Subcutaneous adipose tissue (tissue), 4 donors: Measurements from ENCODE around the gene KSR2. TPM values are rescaled to one million over a fixed set of nuclear protein-coding genes. Genes with fewer than 3 reads are reported as not detected.

ENCODE experiments used
- total RNA-seq, 4 donors: library from RNA; depleted of rRNA; stranded (reverse); fragments of >200 nt; gene quantifications; one replicate each; pipeline ENCODE4 v1.1.0, GENCODE V29; 2016
- TF ChIP-seq, protein P1 (sequence below): fragments of 450-650 bp; IDR thresholded peaks from one replicate; pipeline ENCODE4 v1.5.1; 2016; ENCODE audit warnings: low read depth, mild to moderate bottlenecking, control low read depth, antibody characterized with exemption, moderate library complexity

Gene KSR2
- total RNA-seq, 4 donors from 2014 or later = under 0.01 TPM; not detected in 1

DNA sequence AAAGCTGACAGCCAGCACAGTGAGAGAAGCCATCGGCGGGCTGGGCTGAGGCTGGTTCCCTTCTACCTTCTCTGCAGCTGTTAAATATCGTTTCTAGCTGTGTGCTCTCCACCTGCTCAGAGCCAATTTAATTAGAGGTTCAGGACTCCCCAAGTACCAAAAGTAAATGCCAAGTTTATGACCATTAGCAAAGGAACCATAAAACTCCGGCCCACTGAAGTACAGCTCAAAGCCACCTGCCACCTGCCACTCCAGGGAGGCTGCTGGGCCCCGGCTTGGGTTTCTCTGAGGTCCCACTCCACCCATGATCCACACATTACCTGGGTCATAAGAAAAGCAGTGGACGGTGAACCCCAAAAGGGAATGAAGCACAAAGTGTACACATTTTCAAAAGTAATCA, 272.8 kb downstream of the KSR2 start:
- TF ChIP-seq, protein P1, sequence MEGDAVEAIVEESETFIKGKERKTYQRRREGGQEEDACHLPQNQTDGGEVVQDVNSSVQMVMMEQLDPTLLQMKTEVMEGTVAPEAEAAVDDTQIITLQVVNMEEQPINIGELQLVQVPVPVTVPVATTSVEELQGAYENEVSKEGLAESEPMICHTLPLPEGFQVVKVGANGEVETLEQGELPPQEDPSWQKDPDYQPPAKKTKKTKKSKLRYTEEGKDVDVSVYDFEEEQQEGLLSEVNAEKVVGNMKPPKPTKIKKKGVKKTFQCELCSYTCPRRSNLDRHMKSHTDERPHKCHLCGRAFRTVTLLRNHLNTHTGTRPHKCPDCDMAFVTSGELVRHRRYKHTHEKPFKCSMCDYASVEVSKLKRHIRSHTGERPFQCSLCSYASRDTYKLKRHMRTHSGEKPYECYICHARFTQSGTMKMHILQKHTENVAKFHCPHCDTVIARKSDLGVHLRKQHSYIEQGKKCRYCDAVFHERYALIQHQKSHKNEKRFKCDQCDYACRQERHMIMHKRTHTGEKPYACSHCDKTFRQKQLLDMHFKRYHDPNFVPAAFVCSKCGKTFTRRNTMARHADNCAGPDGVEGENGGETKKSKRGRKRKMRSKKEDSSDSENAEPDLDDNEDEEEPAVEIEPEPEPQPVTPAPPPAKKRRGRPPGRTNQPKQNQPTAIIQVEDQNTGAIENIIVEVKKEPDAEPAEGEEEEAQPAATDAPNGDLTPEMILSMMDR = no peak

DNA sequence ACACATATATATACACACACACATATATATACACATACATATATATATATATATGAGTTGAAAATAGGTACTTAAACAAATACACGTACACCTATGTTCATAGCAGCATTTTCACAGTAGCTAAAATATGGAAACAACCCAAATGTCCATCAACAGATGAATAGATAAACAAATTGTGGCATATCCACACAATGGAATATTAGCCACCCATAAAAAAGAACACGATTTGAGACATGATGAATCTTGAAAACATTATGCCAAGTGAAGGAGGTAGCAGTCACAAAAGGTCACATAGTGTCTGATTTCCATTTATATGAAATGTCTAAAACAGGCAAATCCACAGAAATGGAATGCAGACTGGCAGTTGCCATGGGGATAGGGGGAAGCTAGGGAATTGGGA, 276.3 kb downstream of the KSR2 start:
- TF ChIP-seq, protein P1 = no peak

DNA sequence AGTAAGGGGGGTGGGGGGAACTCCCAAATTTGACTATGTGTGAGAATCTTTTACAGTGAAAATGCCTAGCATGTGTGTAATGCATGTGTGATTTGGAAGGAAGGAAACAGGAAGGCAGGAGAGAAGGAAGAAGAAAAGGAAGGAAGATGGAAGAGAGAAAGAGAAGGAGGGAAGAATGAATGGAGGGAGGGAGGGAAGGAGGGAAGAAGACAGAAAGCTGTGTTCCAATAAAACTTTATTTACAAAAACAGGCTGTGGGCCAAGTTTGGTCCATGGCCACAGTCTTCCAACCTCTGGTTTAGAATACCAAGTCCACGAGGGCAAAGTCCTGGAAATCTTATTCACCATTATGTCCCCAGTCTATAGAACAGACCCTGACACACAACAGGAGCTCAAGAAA, 278.9 kb downstream of the KSR2 start:
- TF ChIP-seq, protein P1 = no peak

DNA sequence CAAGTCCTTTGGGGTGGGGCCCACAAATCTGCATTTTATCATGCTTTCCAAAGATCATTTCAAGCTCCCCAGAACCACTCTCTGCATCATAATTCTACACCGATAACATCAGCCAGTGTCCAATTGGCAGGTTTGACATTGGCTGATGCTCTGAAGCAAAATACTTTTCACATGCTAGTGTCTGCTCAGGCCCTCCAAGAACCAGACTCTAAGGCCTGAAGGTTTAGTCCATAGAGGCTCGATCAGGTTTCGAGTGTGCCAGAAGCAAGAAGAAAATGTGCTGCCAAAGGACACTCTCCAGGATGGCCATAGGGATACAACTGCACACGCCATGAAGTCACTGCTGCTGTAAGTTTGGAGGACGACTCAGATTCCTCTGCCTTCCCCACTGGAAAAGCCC, 280.3 kb downstream of the KSR2 start:
- TF ChIP-seq, protein P1 = no peak

DNA sequence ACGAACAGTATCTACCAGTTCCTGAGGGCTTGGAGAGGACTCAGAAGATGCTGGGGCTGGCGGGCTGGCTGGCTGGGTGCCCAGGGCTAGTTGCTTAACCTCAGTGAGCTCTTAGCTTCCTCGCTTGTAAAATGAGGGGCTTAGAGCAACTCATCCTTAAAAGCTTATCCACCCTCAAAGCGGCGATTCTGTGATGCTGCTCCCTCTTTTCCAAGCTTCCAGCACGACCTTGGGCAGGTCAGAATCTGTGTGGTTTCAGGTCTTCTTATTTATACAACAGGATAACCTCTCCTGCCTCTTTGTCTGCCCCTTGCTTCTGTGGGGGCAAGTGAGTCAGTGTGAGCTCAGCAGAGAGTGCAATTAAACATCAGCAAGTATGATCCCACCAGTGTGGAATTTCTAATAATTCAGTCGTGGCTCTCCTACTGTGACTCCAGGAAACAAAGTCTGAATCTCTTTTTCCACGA, 281.8 kb downstream of the KSR2 start:
- TF ChIP-seq, protein P1 = no peak

DNA sequence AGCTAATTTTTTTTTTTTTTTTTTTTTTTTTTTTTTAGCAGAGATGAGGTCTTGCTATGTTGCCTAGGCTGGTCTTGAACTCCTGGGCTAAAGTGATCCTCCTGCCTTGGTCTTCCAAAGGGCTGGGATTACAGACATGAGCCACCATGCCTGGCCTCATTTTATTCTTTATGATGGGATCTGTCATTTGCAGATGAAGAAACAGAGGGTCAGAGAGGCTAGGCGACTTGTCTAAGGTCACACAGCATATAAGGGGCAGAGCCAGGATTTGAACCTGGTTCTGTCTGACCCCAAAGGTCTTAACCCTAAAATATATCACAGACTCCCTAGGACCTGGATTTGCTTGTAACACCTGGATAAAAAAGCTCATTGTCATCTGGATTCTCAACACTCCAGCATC, 282.6 kb downstream of the KSR2 start:
- TF ChIP-seq, protein P1 = no peak

DNA sequence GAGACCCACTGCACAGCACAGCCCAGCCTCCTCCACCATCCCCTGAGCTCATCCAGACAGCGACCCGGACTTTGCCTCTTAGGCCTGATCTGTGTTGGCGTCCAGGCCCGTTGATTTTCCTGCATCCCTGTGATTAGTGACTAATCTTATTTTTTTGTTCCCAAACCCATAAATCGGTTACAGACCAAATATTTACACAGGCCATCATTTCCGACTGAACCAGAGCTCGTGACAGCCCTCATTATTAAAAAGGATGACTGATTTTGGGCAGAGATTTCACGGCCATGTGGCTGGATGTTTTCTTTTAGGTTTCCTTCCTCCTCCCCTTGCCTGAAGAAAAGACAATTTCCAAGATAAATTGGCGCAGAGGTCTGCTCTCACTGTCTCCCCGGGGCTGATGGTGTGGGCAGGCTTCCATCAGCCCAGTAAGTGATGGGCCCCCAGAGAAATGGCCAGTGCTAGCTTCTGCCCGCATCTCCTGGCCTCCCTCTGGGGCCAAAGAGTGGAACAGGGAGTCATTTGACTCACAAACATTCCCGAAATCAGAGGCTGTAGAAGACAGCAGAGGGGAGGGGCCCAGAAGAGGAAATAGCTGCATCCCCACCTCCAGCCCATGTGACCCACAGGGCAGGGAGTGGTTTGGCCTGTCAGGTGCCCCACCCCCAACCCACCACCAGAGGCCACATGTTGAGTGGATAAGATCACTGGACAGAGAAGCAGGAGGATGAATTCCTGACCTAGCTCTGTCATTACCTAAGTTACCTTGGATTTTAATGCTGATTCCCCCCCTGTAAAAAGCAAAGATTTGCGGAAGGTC, 283.5 kb downstream of the KSR2 start:
- TF ChIP-seq, protein P1 = no peak
